Lower leg skin (tissue), 4 donors: ENCODE data around the gene GAK. TPM values are rescaled to one million over a fixed set of nuclear protein-coding genes. Genes with fewer than 3 reads are reported as not detected.

Experiments used
- DNase-seq, 2 donors: peaks; one replicate each; pipeline ENCODE4 v3.0.0-alpha.2; 2019; ENCODE audit warnings: low spot score in 2 of 2
- H3K4me3 ChIP-seq: fragments of 200-600 bp; sonication (generic); 2 replicates; pipeline ENCODE4 v1.5.1; 2017; ENCODE audit warnings: mild to moderate bottlenecking, low read depth; ENCODE audit not compliant: poor library complexity, severe bottlenecking
- POLR2A ChIP-seq, 2 donors: fragments of 450-650 bp; IDR thresholded peaks; one replicate each; pipeline ENCODE4 v1.6.1; 2016 to 2017; ENCODE audit warnings: antibody characterized with exemption in 2 of 2, mild to moderate bottlenecking in 1 of 2, moderate library complexity in 1 of 2
- WGBS, 2 donors: methylation state at CpG; one replicate each; pipeline ENCODE4 v1.1.5; 2018; 5-methylcytosine and 5-hydroxymethylcytosine counted together
- intact Hi-C: fragments of 100-400 bp; cut with DNase I; formaldehyde crosslinking; loops from one replicate; pipeline ENCODE4 v1.15.0; 2023; ENCODE audit warnings: low total_unique reads
- total RNA-seq, 4 donors: library from RNA; depleted of rRNA; stranded (reverse); fragments of >200 nt; gene quantifications; one replicate each; pipeline ENCODE4 v1.1.0, GENCODE V29; 2016
- TF ChIP-seq, protein P1 (sequence below), 3 donors: fragments of 450-650 bp; IDR thresholded peaks; one replicate each; pipeline ENCODE4 v1.5.1; 2016; ENCODE audit warnings: antibody characterized with exemption in 3 of 3, mild to moderate bottlenecking in 3 of 3, moderate library complexity in 2 of 3

Gene GAK
- total RNA-seq, 4 donors from 2014 or later: 94.7 to 154 (median 108) TPM

DNA sequence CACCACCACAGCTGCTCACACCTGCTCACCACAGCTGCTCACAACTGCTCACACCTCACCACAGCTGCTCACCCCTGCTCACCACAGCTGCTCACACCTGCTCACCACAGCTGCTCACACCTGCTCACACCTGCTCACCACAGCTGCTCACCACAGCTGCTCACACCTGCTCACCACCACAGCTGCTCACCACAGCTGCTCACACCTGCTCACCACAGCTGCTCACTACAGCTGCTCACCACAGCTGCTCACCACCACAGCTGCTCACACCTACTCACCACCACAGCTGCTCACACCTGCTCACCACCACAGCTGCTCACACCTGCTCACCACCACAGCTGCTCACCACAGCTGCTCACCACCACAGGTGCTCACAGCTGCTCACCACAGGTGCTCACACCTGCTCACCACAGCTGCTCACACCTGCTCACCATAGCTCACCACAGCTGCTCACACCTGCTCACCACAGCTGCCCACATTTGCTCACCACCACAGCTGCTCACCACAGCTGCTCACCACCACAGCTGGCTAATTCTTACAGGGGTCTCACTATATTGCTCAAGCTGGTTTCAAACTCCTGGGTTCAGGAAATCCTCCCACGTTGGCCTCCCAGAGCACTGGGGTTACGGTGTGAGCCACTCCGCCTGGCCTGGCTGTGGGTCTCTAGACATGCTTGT is 75.8 kb downstream of the GAK start:
- intact Hi-C loops: no loop called here
- 89 to 95% methylated on average over 3 of the region's 3 CpGs for WGBS, 2 donors
- TF ChIP-seq POLR2A (IDR thresholded peaks at IDR 0.05): no peak
- TF ChIP-seq, protein P1, sequence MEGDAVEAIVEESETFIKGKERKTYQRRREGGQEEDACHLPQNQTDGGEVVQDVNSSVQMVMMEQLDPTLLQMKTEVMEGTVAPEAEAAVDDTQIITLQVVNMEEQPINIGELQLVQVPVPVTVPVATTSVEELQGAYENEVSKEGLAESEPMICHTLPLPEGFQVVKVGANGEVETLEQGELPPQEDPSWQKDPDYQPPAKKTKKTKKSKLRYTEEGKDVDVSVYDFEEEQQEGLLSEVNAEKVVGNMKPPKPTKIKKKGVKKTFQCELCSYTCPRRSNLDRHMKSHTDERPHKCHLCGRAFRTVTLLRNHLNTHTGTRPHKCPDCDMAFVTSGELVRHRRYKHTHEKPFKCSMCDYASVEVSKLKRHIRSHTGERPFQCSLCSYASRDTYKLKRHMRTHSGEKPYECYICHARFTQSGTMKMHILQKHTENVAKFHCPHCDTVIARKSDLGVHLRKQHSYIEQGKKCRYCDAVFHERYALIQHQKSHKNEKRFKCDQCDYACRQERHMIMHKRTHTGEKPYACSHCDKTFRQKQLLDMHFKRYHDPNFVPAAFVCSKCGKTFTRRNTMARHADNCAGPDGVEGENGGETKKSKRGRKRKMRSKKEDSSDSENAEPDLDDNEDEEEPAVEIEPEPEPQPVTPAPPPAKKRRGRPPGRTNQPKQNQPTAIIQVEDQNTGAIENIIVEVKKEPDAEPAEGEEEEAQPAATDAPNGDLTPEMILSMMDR (IDR thresholded peaks at IDR 0.05): no peak
- DNase-seq: no peak
- no peak overlapping the region for H3K4me3 ChIP-seq

DNA sequence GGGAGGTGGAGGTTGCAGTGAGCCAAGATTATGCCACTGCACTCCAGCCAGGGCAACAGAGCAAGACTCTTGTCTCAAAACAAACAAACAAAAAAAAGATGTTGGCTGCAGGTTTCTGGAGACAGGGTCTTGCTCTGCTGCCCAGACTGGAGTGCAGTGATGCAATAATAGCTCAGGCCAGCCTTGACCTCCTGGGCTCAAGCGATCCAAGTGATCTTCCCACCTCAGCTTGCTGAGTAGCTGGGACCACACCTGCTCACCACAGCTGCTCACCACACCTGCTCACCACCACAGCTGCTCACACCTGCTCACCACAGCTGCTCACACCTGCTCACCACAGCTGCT is 76.3 kb downstream of the GAK start:
- WGBS, 2 donors: 29 to 62% methylated on average over 1 of the region's 1 CpG
- no peak overlapping the region for H3K4me3 ChIP-seq
- TF ChIP-seq, protein P1 (IDR thresholded peaks at IDR 0.05): no peak
- no peak for TF ChIP-seq POLR2A (IDR thresholded peaks at IDR 0.05)
- DNase-seq: no peak
- intact Hi-C loops: no loop called here

DNA sequence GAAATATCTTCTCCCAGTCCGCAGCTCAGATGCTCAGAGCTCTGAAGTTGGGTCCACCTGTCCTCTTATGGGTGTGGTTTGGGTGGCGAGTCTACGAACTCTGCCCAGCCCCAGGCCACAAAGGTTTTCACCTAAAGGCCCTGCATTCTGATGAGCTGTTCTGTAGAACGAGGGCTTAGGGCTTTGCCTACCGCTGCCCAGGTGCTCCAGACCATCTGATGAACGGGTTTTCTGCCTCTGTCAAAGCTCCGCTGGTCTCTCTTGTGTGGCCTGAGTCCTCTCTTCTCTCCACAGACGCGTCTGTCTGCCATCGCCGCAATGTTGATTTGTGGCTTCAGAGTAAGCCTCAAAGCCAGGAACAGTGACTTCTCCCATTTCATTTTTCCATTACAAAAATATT is 77.8 kb downstream of the GAK start:
- intact Hi-C loops: no loop called here
- H3K4me3 ChIP-seq: no peak overlapping the region
- DNase-seq: no peak
- WGBS, 2 donors: 94 to 97% methylated on average over 11 of the region's 11 CpGs
- TF ChIP-seq POLR2A (IDR thresholded peaks at IDR 0.05): no peak
- TF ChIP-seq, protein P1 (IDR thresholded peaks at IDR 0.05): no peak

DNA sequence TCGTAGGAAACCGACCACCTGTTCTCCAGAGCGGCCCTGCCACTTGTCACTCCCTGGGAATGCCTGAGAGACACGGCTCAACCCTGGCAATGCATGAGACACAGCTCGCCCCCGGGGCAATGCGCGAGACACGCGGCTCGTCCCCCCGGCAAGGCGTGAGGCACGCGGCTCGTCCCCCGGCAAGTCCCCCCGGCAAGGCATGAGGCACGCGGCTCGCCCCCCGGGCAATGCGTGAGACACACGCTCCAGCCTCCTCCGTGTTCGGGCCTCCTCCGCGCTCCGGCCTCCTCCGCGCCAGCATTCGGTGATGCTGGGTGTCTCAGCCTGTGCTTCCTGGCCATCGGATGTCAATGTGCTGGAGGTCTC is 78.7 kb downstream of the GAK start:
- TF ChIP-seq, protein P1 (IDR thresholded peaks at IDR 0.05): no peak
- TF ChIP-seq POLR2A (IDR thresholded peaks at IDR 0.05): no peak
- WGBS, 2 donors: 93 to 95% methylated on average over 33 of the region's 33 CpGs
- no peak for DNase-seq
- intact Hi-C loops: no loop called here
- no peak overlapping the region for H3K4me3 ChIP-seq

DNA sequence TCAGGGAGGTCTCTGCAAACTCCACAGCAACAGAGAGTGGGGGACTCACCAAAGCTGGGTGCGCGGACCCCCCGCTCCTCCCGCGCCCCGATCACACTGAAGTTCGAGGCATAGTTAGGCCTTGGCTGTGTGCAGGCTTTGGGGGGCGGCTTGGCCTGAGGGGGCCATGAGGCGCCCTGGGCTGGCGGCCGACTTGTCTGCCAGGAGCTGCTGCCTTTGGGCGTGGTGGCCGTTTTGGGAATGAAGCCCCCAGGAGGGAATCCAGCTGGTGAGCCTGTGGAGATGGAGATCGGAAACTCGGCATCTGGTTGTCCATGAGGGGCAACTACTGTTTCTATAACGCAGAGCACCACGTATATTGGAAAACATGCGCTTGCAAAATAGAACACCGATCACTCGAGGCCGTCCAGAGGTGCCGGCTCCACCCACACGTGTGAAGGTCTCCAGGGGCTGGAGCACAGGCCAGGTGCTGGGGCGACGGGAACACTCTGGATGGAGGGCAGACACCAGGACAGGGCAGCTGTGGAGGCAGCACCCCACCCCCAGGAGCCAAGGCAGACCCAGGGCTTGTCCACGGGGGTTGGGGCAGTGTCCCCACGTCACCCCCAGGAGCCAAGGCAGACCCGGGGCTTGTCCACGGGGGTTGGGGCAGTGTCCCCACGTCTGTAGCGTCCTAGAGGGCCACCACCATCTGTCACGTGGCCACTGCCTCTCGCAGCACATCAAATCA is 80.2 kb downstream of the GAK start:
- TF ChIP-seq, protein P1 (IDR thresholded peaks at IDR 0.05): no peak
- TF ChIP-seq POLR2A (IDR thresholded peaks at IDR 0.05): no peak
- DNase-seq: no peak
- intact Hi-C loops: no loop called here
- H3K4me3 ChIP-seq: no peak overlapping the region
- 92 to 93% methylated on average over 31 to 33 of the region's 33 CpGs for WGBS, 2 donors
